HG03196 (cell line): ENCODE data around the gene MLH3.
"Not testable (repeated sequence)": the region's sequence is repeated elsewhere in the genome, so short reads cannot be mapped to it uniquely, and the experiment has no call there.

ENCODE experiments used
- ATAC-seq: cut with Tn5 transposase; IDR thresholded peaks from one replicate; pipeline ENCODE4 v1.9.1; 2021; ENCODE audit not compliant: unreplicated experiment

The MLH3 gene

GRCh38 chr14:75050852-75051555, at the start of gene MLH3:
TSS of gene MLH3 (minus strand) at chr14:75051467. CDS start at chr14:75049655, 1,812 bp downstream.
- ATAC-seq, result peak; percentile 69

GRCh38 chr14:75098682-75099081, 47.4 kb upstream of the MLH3 start:
- no peak for ATAC-seq

- ATAC-seq, result no peak
Observed at GRCh38 chr14:75098212-75098611, 46.9 kb upstream of the MLH3 start.

- ATAC-seq, result no peak
Observed at GRCh38 chr14:75096959-75097358, 45.7 kb upstream of the MLH3 start.

- ATAC-seq, result no peak
Observed at GRCh38 chr14:75095690-75096089, 44.4 kb upstream of the MLH3 start.

GRCh38 chr14:75094896-75095295, 43.6 kb upstream of the MLH3 start:
- no peak for ATAC-seq

- no peak for ATAC-seq
Observed at GRCh38 chr14:75092698-75093097, 41.4 kb upstream of the MLH3 start.

GRCh38 chr14:75091251-75091650, 40.0 kb upstream of the MLH3 start:
- no peak for ATAC-seq

- no peak for ATAC-seq
Observed at GRCh38 chr14:75090353-75090752, 39.1 kb upstream of the MLH3 start.

- ATAC-seq, result no peak
Observed at GRCh38 chr14:75088566-75089373, 37.5 kb upstream of the MLH3 start.

- ATAC-seq, result no peak
Observed at GRCh38 chr14:75088153-75088552, 36.9 kb upstream of the MLH3 start.

- no peak for ATAC-seq
Observed at GRCh38 chr14:75084513-75084912, 33.2 kb upstream of the MLH3 start.

GRCh38 chr14:75083271-75083670, 32.0 kb upstream of the MLH3 start:
- no peak for ATAC-seq

- ATAC-seq, result no peak
Observed at GRCh38 chr14:75081660-75082229, 30.5 kb upstream of the MLH3 start.

- no peak for ATAC-seq
Observed at GRCh38 chr14:75079521-75079920, 28.3 kb upstream of the MLH3 start.

- no peak for ATAC-seq
Observed at GRCh38 chr14:75077794-75078193, 26.5 kb upstream of the MLH3 start.

- ATAC-seq, result no peak
Observed at GRCh38 chr14:75070383-75070782, 19.1 kb upstream of the MLH3 start.

GRCh38 chr14:75069811-75070145, 18.5 kb upstream of the MLH3 start:
- no peak for ATAC-seq

- ATAC-seq, result peak; percentile 50
Observed at GRCh38 chr14:75069121-75069810, 18.0 kb upstream of the MLH3 start, which contains the start of gene ZC2HC1C. TSS of gene ZC2HC1C (plus strand) at chr14:75069641. CDS start at chr14:75070574, 933 bp downstream.

- no peak for ATAC-seq
Observed at GRCh38 chr14:75068294-75069120, 17.2 kb upstream of the MLH3 start.

GRCh38 chr14:75067765-75068164, 16.5 kb upstream of the MLH3 start:
- ATAC-seq, result not testable (repeated sequence)
